Activated CD8-positive, alpha-beta T cell treated with anti-CD3 and anti-CD28 coated beads for 36 hours (primary cell): ENCODE results near the gene IGFBP6. TPM values are rescaled to one million over a fixed set of nuclear protein-coding genes. Genes with fewer than 3 reads are reported as not detected.

ENCODE experiments used
- ATAC-seq: fragments of 200-7000 bp; cut with Tn5 transposase; one replicate; pipeline ENCODE4 v1.10.0; 2021; ENCODE audit warnings: mild to moderate bottlenecking, moderate library complexity
- CTCF ChIA-PET: fragments of 350-600 bp; sonication (Branson Sonifier 250); formaldehyde crosslinking; loops from one replicate; lab custom pipeline; 2021; ENCODE audit warnings: antibody characterized with exemption; lab: Charles Lee
- POLR2A ChIA-PET: fragments of 350-600 bp; sonication (Branson Sonifier 250); formaldehyde crosslinking; loops from one replicate; lab custom pipeline; 2021; ENCODE audit warnings: antibody characterized with exemption; lab: Charles Lee
- DNase-seq: peaks from one replicate; pipeline ENCODE4 v3.0.0-alpha.2; 2020
- H3K27ac Mint-ChIP-seq: one replicate; pipeline ENCODE4 v1.8.0; 2021; ENCODE audit warnings: mild to moderate bottlenecking, mixed read lengths
- H3K27me3 Mint-ChIP-seq: one replicate; pipeline ENCODE4 v1.8.0; 2021; ENCODE audit warnings: mixed read lengths
- H3K36me3 Mint-ChIP-seq: one replicate; pipeline ENCODE4 v1.8.0; 2021; ENCODE audit warnings: low read depth, mixed read lengths
- H3K4me1 Mint-ChIP-seq: one replicate; pipeline ENCODE4 v1.8.0; 2021; ENCODE audit warnings: low read depth, mixed read lengths
- H3K4me3 Mint-ChIP-seq: one replicate; pipeline ENCODE4 v1.8.0; 2021; ENCODE audit warnings: mild to moderate bottlenecking, moderate library complexity, mixed read lengths
- H3K9me3 Mint-ChIP-seq: one replicate; pipeline ENCODE4 v1.8.0; 2021; ENCODE audit warnings: mixed read lengths
- CTCF ChIP-seq: fragments of 200-600 bp; IDR thresholded peaks from one replicate; pipeline ENCODE4 v1.8.0; 2022; ENCODE audit warnings: antibody characterized with exemption, mild to moderate bottlenecking
- intact Hi-C: fragments of 100-400 bp; cut with micrococcal nuclease; formaldehyde crosslinking; loops from one replicate; pipeline ENCODE4 v1.10.0; 2022
- total RNA-seq, 2 experiments: library from RNA; stranded (reverse); gene quantifications; one replicate each; pipeline ENCODE4 v1.2.3, GENCODE V29; 2021

IGFBP6 gene
- total RNA-seq, 2 experiments from 2014 or later: 2.0 to 2.3 TPM

GRCh38 chr12:53102883-53103807 is 5.7 kb downstream of the IGFBP6 start, which contains the start of gene SOAT2:
Gene SOAT2 (plus strand): TSS chr12:53103486. CDS start chr12:53103578, 92 bp downstream.
- ATAC-seq (peak; percentile 82), DNase-seq (peak; percentile 89)
- Mint-ChIP-seq H3K27me3 (no peaks in the 10 kb centered on the region), H3K9me3 (no peaks in the 10 kb centered on the region), H3K4me3 (peak within 1 kb of the TSS; percentile 64), H3K27ac (peak within 1 kb of the TSS; percentile 84), H3K36me3 (no peaks in the 10 kb centered on the region), H3K4me1 (peaks cover 48% of the 10 kb centered on the region)
- intact Hi-C loops: no loop called here
- no peak for TF ChIP-seq CTCF
- POLR2A ChIA-PET: interaction anchor here (0.7 to 2.4 kb wide), 16 partner anchors 9 to 242 kb away, joined by 3 to 11 read pairs (median 3); partner anchors contain the start of genes CSAD, ESPL1 and SPRYD3
- CTCF ChIA-PET: interaction anchor here (0.8 to 31.8 kb wide), 22 partner anchors 8 to 249 kb away, joined by 3 to 553 read pairs (median 8); partner anchors contain the start of genes AAAS, CSAD, ESPL1 and SPRYD3

- intact Hi-C loops: no loop called here
- Mint-ChIP-seq H3K27me3 (no peaks in the 10 kb centered on the region), H3K9me3 (no peaks in the 10 kb centered on the region), H3K36me3 (no peaks in the 10 kb centered on the region), H3K4me1 (peaks cover 40% of the 10 kb centered on the region), H3K27ac (peak overlapping the region; percentile 84), H3K4me3 (peak overlapping the region; percentile 64)
- no peak for TF ChIP-seq CTCF
- POLR2A ChIA-PET: interaction anchor here (0.8 to 2.4 kb wide), 6 partner anchors 8 to 241 kb away, joined by 3 to 11 read pairs (median 6); partner anchors contain the start of gene SPRYD3
- CTCF ChIA-PET: interaction anchor here (1.0 to 31.8 kb wide), 15 partner anchors 22 to 241 kb away, joined by 3 to 553 read pairs (median 11); partner anchors contain the start of genes AAAS, CSAD, ESPL1 and SPRYD3
- DNase-seq: peak; percentile 47
- peak; percentile 1 for ATAC-seq
These were observed 6.4 kb downstream of the IGFBP6 start for GRCh38 chr12:53103860-53104305.

- H3K36me3 Mint-ChIP-seq: no peaks in the 10 kb centered on the region
- CTCF ChIA-PET: interaction anchor here (1.1 to 31.8 kb wide), 2 partner anchors 37 to 54 kb away, joined by 4 to 553 read pairs; no protein-coding TSS in a partner anchor
- H3K27me3 Mint-ChIP-seq: no peaks in the 10 kb centered on the region
- no peaks in the 10 kb centered on the region for H3K9me3 Mint-ChIP-seq
- H3K27ac Mint-ChIP-seq: no peak overlapping the region
- no peak overlapping the region for H3K4me3 Mint-ChIP-seq
- peaks cover 34% of the 10 kb centered on the region for H3K4me1 Mint-ChIP-seq
- no peak for DNase-seq
- POLR2A ChIA-PET: no interaction called here
- intact Hi-C loops: no loop called here
- no peak for TF ChIP-seq CTCF
- ATAC-seq: no peak
These were observed 7.8 kb downstream of the IGFBP6 start for GRCh38 chr12:53105256-53105655.

GRCh38 chr12:53105712-53106439 is 8.4 kb downstream of the IGFBP6 start:
- Mint-ChIP-seq H3K27me3 (no peaks in the 10 kb centered on the region), H3K27ac (no peak overlapping the region), H3K36me3 (no peaks in the 10 kb centered on the region), H3K4me3 (no peak overlapping the region), H3K4me1 (peaks cover 34% of the 10 kb centered on the region), H3K9me3 (no peaks in the 10 kb centered on the region)
- ATAC-seq: no peak
- CTCF ChIA-PET: interaction anchor here (1.1 to 31.8 kb wide), 2 partner anchors 37 to 53 kb away, joined by 4 to 553 read pairs; no protein-coding TSS in a partner anchor
- no peak for DNase-seq
- TF ChIP-seq CTCF: no peak
- intact Hi-C loops: no loop called here
- POLR2A ChIA-PET: no interaction called here
